GM12878 (cell line): ENCODE results near the gene CSTB.

ENCODE experiments used
- CHD4 ChIP-seq: fragments of 200-600 bp; sonication (generic); IDR thresholded peaks from 2 replicates; pipeline ENCODE4 v1.6.1; 2016; ENCODE audit warnings: mild to moderate bottlenecking
- CTCF ChIP-seq, 3 experiments: IDR thresholded peaks in 2 of 3; conservative IDR thresholded peaks in 1 of 3; 2 replicates each; pipeline ENCODE4 v1.5.1; 2011; ENCODE audit warnings: low read depth in 3 of 3, low read length in 3 of 3, mild to moderate bottlenecking in 3 of 3, control low read depth in 2 of 3, moderate library complexity in 2 of 3, inconsistent platforms in 1 of 3, mixed read lengths in 1 of 3; ENCODE audit not compliant: control insufficient read depth in 2 of 3, insufficient read depth in 1 of 3; ENCODE audit errors: extremely low read depth in 1 of 3
- MXI1 ChIP-seq: fragments of 150-350 bp; IDR thresholded peaks from 2 replicates; pipeline ENCODE4 v1.6.1; 2011; ENCODE audit warnings: low read depth, mild to moderate bottlenecking, inconsistent platforms, low read length, improper control_type of control experiment
- POLR2A ChIP-seq: IDR thresholded peaks from 2 replicates; pipeline ENCODE4 v1.6.1; 2011; ENCODE audit warnings: low read depth, mild to moderate bottlenecking, low read length
- RAD21 ChIP-seq: IDR thresholded peaks from 2 replicates; pipeline ENCODE4 v1.6.1; 2011; ENCODE audit warnings: mild to moderate bottlenecking, low read depth, low read length, moderate library complexity; ENCODE audit not compliant: insufficient read depth
- RBBP5 ChIP-seq: fragments of 200-600 bp; sonication (generic); conservative IDR thresholded peaks from 2 replicates; pipeline ENCODE4 v1.6.1; 2016
- RELB ChIP-seq: fragments of 450-650 bp; IDR thresholded peaks from 2 replicates; pipeline ENCODE4 v1.6.1; 2017; ENCODE audit warnings: low read depth, mild to moderate bottlenecking, moderate library complexity
- ZNF274 ChIP-seq: IDR thresholded peaks from one replicate; pipeline ENCODE4 v1.8.0; 2011; ENCODE audit not compliant: insufficient read length, insufficient read depth
- ZZZ3 ChIP-seq: IDR thresholded peaks from 2 replicates; pipeline ENCODE4 v1.6.1; 2011; ENCODE audit warnings: low read depth; ENCODE audit not compliant: control insufficient read depth, insufficient read length

GRCh38 chr21:43825242-43825935 lies 49.3 kb upstream of the CSTB start:
- TF ChIP-seq CTCF (IDR thresholded peaks at IDR 0.05 in 2 of 3, conservative IDR thresholded peaks at IDR 0.05 in 1 of 3; ENCODE audit: control insufficient read depth in 2 of 3, extremely low read depth in 1 of 3, insufficient read depth in 1 of 3, low read depth in 3 of 3, low read length in 3 of 3) (no peak), MXI1 (no peak), ZZZ3 (no peak), RBBP5 (no peak), RAD21 (no peak), CHD4 (no peak), RELB (no peak), POLR2A (no peak), ZNF274 (no peak)
